Mesenchymal stem cell (in vitro differentiated cells and primary cell): ENCODE results near the gene CAMKMT.

Source experiments
- DNase-seq: peaks from one replicate; pipeline ENCODE4 v3.0.0-alpha.2; 2013
- H2AFZ ChIP-seq: one replicate; pipeline ENCODE4 v1.6.1; 2013; ENCODE audit warnings: low read depth, mild to moderate bottlenecking, control low read depth, inconsistent platforms, low read length, moderate library complexity
- H2AK5ac ChIP-seq: 2 replicates; pipeline ENCODE4 v1.6.1; 2013; ENCODE audit warnings: low read length, moderate library complexity, mild to moderate bottlenecking, inconsistent platforms; ENCODE audit not compliant: severe bottlenecking
- H2BK120ac ChIP-seq: one replicate; pipeline ENCODE4 v1.6.1; 2013; ENCODE audit warnings: low read depth, mild to moderate bottlenecking, inconsistent platforms, low read length, moderate library complexity
- H2BK12ac ChIP-seq, 2 experiments: one replicate each; pipeline ENCODE4 v1.6.1; 2013; ENCODE audit warnings: inconsistent platforms in 2 of 2, low read length in 2 of 2, mild to moderate bottlenecking in 2 of 2, moderate library complexity in 2 of 2, control low read depth in 1 of 2
- H2BK15ac ChIP-seq: one replicate; pipeline ENCODE4 v1.6.1; 2013; ENCODE audit warnings: mild to moderate bottlenecking, low read depth, inconsistent platforms; ENCODE audit not compliant: poor library complexity, severe bottlenecking
- H2BK5ac ChIP-seq: 2 replicates; pipeline ENCODE4 v1.6.1; 2013; ENCODE audit warnings: low read depth, mild to moderate bottlenecking, low read length, control low read depth, inconsistent platforms; ENCODE audit not compliant: poor library complexity, severe bottlenecking
- H3K14ac ChIP-seq, 2 experiments: one replicate each; pipeline ENCODE4 v1.6.1; 2013; ENCODE audit warnings: inconsistent platforms in 2 of 2, low read length in 2 of 2, control low read depth in 1 of 2, mild to moderate bottlenecking in 1 of 2, moderate library complexity in 1 of 2
- H3K18ac ChIP-seq, 2 experiments: one replicate each; pipeline ENCODE4 v1.6.1; 2013; ENCODE audit warnings: inconsistent platforms in 2 of 2, low read length in 2 of 2, control low read depth in 1 of 2, low read depth in 1 of 2, mild to moderate bottlenecking in 1 of 2
- H3K23ac ChIP-seq, 2 experiments: one replicate each; pipeline ENCODE4 v1.6.1; 2013; ENCODE audit warnings: inconsistent platforms in 2 of 2, low read length in 2 of 2, mild to moderate bottlenecking in 2 of 2, moderate library complexity in 2 of 2, control low read depth in 1 of 2
- H3K27ac ChIP-seq: 2 replicates; pipeline ENCODE4 v1.5.1; 2013; ENCODE audit warnings: mild to moderate bottlenecking, moderate library complexity, low read length, control low read depth, inconsistent platforms; ENCODE audit not compliant: poor library complexity, severe bottlenecking
- H3K27me3 ChIP-seq, 2 experiments: 2 replicates each; pipeline versions ENCODE4 v1.6.1 to v1.7.0; 2013; ENCODE audit warnings: low read length in 2 of 2, mild to moderate bottlenecking in 2 of 2, moderate library complexity in 2 of 2, control low read depth in 1 of 2, inconsistent platforms in 1 of 2; ENCODE audit not compliant: control insufficient read depth in 1 of 2, insufficient read depth in 1 of 2
- H3K36me3 ChIP-seq, 2 experiments: 2 replicates each; pipeline versions ENCODE4 v1.6.1 to v1.7.0; 2013; ENCODE audit warnings: low read length in 2 of 2, control low read depth in 1 of 2, inconsistent platforms in 1 of 2, low read depth in 1 of 2, mild to moderate bottlenecking in 1 of 2; ENCODE audit not compliant: insufficient read depth in 2 of 2, control insufficient read depth in 1 of 2
- H3K4ac ChIP-seq, 2 experiments: one replicate each; pipeline ENCODE4 v1.6.1; 2013; ENCODE audit warnings: inconsistent platforms in 2 of 2, low read length in 2 of 2, mild to moderate bottlenecking in 2 of 2, moderate library complexity in 2 of 2, control low read depth in 1 of 2, low read depth in 1 of 2
- H3K4me1 ChIP-seq: 2 replicates; pipeline ENCODE4 v1.6.1; 2013; ENCODE audit warnings: low read depth, low read length, control low read depth; ENCODE audit not compliant: control insufficient read depth, insufficient read depth
- H3K4me2 ChIP-seq: 2 replicates; pipeline ENCODE4 v1.6.1; 2013; ENCODE audit warnings: low read length, mild to moderate bottlenecking, inconsistent platforms; ENCODE audit not compliant: poor library complexity, severe bottlenecking
- H3K4me3 ChIP-seq, 2 experiments: 2 replicates each; pipeline versions ENCODE4 v1.5.1 to v1.7.0; 2013; ENCODE audit warnings: low read length in 2 of 2, mild to moderate bottlenecking in 2 of 2, control low read depth in 1 of 2, low read depth in 1 of 2; ENCODE audit not compliant: insufficient read depth in 1 of 2
- H3K79me1 ChIP-seq: replicated peaks from 2 replicates; pipeline ENCODE4 v1.6.1; 2013; ENCODE audit warnings: mild to moderate bottlenecking, control low read depth, low read length, inconsistent platforms; ENCODE audit not compliant: poor library complexity, severe bottlenecking
- H3K9ac ChIP-seq: 2 replicates; pipeline ENCODE4 v1.7.0; 2013; ENCODE audit warnings: mild to moderate bottlenecking, low read length, moderate library complexity
- H3K9me3 ChIP-seq: 2 replicates; pipeline ENCODE4 v1.7.0; 2013; ENCODE audit warnings: mild to moderate bottlenecking, low read length; ENCODE audit not compliant: control insufficient read depth
- H4K8ac ChIP-seq: one replicate; pipeline ENCODE4 v1.6.1; 2013; ENCODE audit warnings: inconsistent platforms, mild to moderate bottlenecking, low read length, moderate library complexity
- H4K91ac ChIP-seq: one replicate; pipeline ENCODE4 v1.6.1; 2013; ENCODE audit warnings: mild to moderate bottlenecking, low read length, inconsistent platforms
- WGBS: methylation state at CpG from one replicate; pipeline ENCODE4 v1.1.7; 2013; ENCODE audit warnings: mixed read lengths; 5-methylcytosine and 5-hydroxymethylcytosine counted together

The CAMKMT gene

GRCh38 chr2:44532031-44532430 is 170.3 kb downstream of the CAMKMT start:
- H2AFZ ChIP-seq, result no peak overlapping the region
- no peak overlapping the region for H3K27ac ChIP-seq
- no peaks in the 10 kb centered on the region for H3K27me3 ChIP-seq
- H2BK12ac ChIP-seq, result no peak overlapping the region
- no peak overlapping the region for H3K18ac ChIP-seq
- no peaks in the 10 kb centered on the region for H3K79me1 ChIP-seq
- H2AK5ac ChIP-seq, result no peak overlapping the region
- H4K8ac ChIP-seq, result no peak overlapping the region
- peaks cover 4% of the 10 kb centered on the region for H3K9me3 ChIP-seq
- no peak overlapping the region for H3K4me3 ChIP-seq
- H3K4me1 ChIP-seq, result no peaks in the 10 kb centered on the region
- H3K14ac ChIP-seq, result no peak overlapping the region
- no peak overlapping the region for H4K91ac ChIP-seq
- H3K4ac ChIP-seq, result no peak overlapping the region
- no peaks in the 10 kb centered on the region for H3K36me3 ChIP-seq
- H2BK5ac ChIP-seq, result no peak overlapping the region
- WGBS, result no CpG with 5 or more reads among the region's 2 CpGs
- H2BK15ac ChIP-seq, result no peak overlapping the region
- no peak overlapping the region for H2BK120ac ChIP-seq
- no peak overlapping the region for H3K23ac ChIP-seq
- H3K9ac ChIP-seq, result no peak overlapping the region
- no peak overlapping the region for H3K4me2 ChIP-seq
- DNase-seq, result no peak

- Histone ChIP-seq H2AFZ (no peak overlapping the region), H3K23ac (no peak overlapping the region), H3K79me1 (no peaks in the 10 kb centered on the region), H3K9ac (no peak overlapping the region), H3K4ac (no peak overlapping the region), H3K14ac (no peak overlapping the region), H3K4me1 (no peaks in the 10 kb centered on the region), H3K18ac (no peak overlapping the region), H4K8ac (no peak overlapping the region), H2BK12ac (no peak overlapping the region), H3K27me3 (no peaks in the 10 kb centered on the region), H3K27ac (no peak overlapping the region), H2BK120ac (no peak overlapping the region), H2BK15ac (no peak overlapping the region), H4K91ac (no peak overlapping the region), H3K9me3 (peaks cover 4% of the 10 kb centered on the region), H3K4me3 (no peak overlapping the region), H2AK5ac (no peak overlapping the region), H3K4me2 (no peak overlapping the region), H3K36me3 (no peaks in the 10 kb centered on the region), H2BK5ac (no peak overlapping the region)
- no peak for DNase-seq
- WGBS, result no CpG with 5 or more reads among the region's 1 CpG
These were observed 171.8 kb downstream of the CAMKMT start for GRCh38 chr2:44533508-44533907.

GRCh38 chr2:44535376-44535775 is 173.6 kb downstream of the CAMKMT start:
- H3K27me3 ChIP-seq, result no peaks in the 10 kb centered on the region
- no peak overlapping the region for H3K4me3 ChIP-seq
- no peak overlapping the region for H3K14ac ChIP-seq
- no peak overlapping the region for H2AK5ac ChIP-seq
- H3K4ac ChIP-seq, result no peak overlapping the region
- no peak overlapping the region for H3K27ac ChIP-seq
- H3K23ac ChIP-seq, result no peak overlapping the region
- no peak overlapping the region for H2AFZ ChIP-seq
- no peak overlapping the region for H4K91ac ChIP-seq
- H3K9ac ChIP-seq, result no peak overlapping the region
- H2BK12ac ChIP-seq, result no peak overlapping the region
- DNase-seq, result no peak
- H2BK15ac ChIP-seq, result no peak overlapping the region
- H2BK120ac ChIP-seq, result no peak overlapping the region
- H3K79me1 ChIP-seq, result peaks cover under 1% of the 10 kb centered on the region
- no peak overlapping the region for H3K18ac ChIP-seq
- H2BK5ac ChIP-seq, result no peak overlapping the region
- no peak overlapping the region for H4K8ac ChIP-seq
- peaks cover 4% of the 10 kb centered on the region for H3K9me3 ChIP-seq
- H3K36me3 ChIP-seq, result no peaks in the 10 kb centered on the region
- 97% methylated on average over 1 of the region's 1 CpG for WGBS
- H3K4me1 ChIP-seq, result no peaks in the 10 kb centered on the region
- H3K4me2 ChIP-seq, result no peak overlapping the region

GRCh38 chr2:44537264-44537663 is 175.5 kb downstream of the CAMKMT start:
- Histone ChIP-seq H3K23ac (no peak overlapping the region), H2BK15ac (no peak overlapping the region), H3K18ac (no peak overlapping the region), H2BK120ac (no peak overlapping the region), H3K14ac (no peak overlapping the region), H2BK12ac (no peak overlapping the region), H2AFZ (no peak overlapping the region), H2AK5ac (no peak overlapping the region), H4K8ac (no peak overlapping the region), H3K27ac (no peak overlapping the region), H4K91ac (no peak overlapping the region), H3K4me1 (no peaks in the 10 kb centered on the region), H3K27me3 (no peaks in the 10 kb centered on the region), H3K36me3 (no peaks in the 10 kb centered on the region), H3K4me2 (no peak overlapping the region), H3K4ac (no peak overlapping the region), H2BK5ac (no peak overlapping the region), H3K9me3 (peaks cover 4% of the 10 kb centered on the region), H3K9ac (no peak overlapping the region), H3K79me1 (peaks cover 2% of the 10 kb centered on the region), H3K4me3 (no peak overlapping the region)
- DNase-seq, result no peak
- 88% methylated on average over 1 of the region's 2 CpGs for WGBS
